ENCODE measurements around the gene C1orf116. TPM values are rescaled to one million over a fixed set of nuclear protein-coding genes. Genes with fewer than 3 reads are reported as not detected.

Gene C1orf116
- total RNA-seq, 2 donors from 2014 or later: 0.14 to 1.3 TPM

GRCh38 chr1:207015791-207016190 lies 16.8 kb downstream of the C1orf116 start:
- ATAC-seq (ENCODE audit: insufficient number of reproducible peaks, low FRiP score, low read depth) (no peak), DNase-seq (ENCODE audit: low spot score) (no peak)
- Histone ChIP-seq H3K27ac (no peak overlapping the region), H3K4me1 (ENCODE audit: control insufficient read depth in 1 of 2, low read depth in 2 of 2) (peaks cover 0 to 10% of the 10 kb centered on the region in 2 donors), H3K27me3 (replicated peaks; ENCODE audit: insufficient read depth) (no peaks in the 10 kb centered on the region), H3K36me3 (no peaks in the 10 kb centered on the region), H3K4me3 (no peak overlapping the region), H3K9me3 (no peaks in the 10 kb centered on the region)
- no peak for TF ChIP-seq CTCF (IDR thresholded peaks at IDR 0.05)

GRCh38 chr1:207014728-207015127 lies 17.8 kb downstream of the C1orf116 start:
- no peaks in the 10 kb centered on the region for H3K27me3 ChIP-seq (replicated peaks; ENCODE audit: insufficient read depth)
- H3K4me3 ChIP-seq: no peak overlapping the region
- H3K9me3 ChIP-seq: no peaks in the 10 kb centered on the region
- no peak for DNase-seq (ENCODE audit: low spot score)
- ATAC-seq (ENCODE audit: insufficient number of reproducible peaks, low FRiP score, low read depth): no peak
- H3K36me3 ChIP-seq: no peaks in the 10 kb centered on the region
- TF ChIP-seq CTCF (IDR thresholded peaks at IDR 0.05): no peak
- no peak overlapping the region for H3K27ac ChIP-seq
- peaks cover 0 to 10% of the 10 kb centered on the region in 2 donors for H3K4me1 ChIP-seq (ENCODE audit: control insufficient read depth in 1 of 2, low read depth in 2 of 2)

GRCh38 chr1:207013321-207014085 lies 19.1 kb downstream of the C1orf116 start:
- DNase-seq (ENCODE audit: low spot score) (no peak), ATAC-seq (ENCODE audit: insufficient number of reproducible peaks, low FRiP score, low read depth) (no peak)
- no peak overlapping the region for H3K27ac ChIP-seq
- no peak overlapping the region for H3K4me3 ChIP-seq
- no peak for TF ChIP-seq CTCF (IDR thresholded peaks at IDR 0.05)
- no peaks in the 10 kb centered on the region for H3K9me3 ChIP-seq
- no peaks in the 10 kb centered on the region for H3K27me3 ChIP-seq (replicated peaks; ENCODE audit: insufficient read depth)
- H3K36me3 ChIP-seq: no peaks in the 10 kb centered on the region
- peaks cover 0 to 9% of the 10 kb centered on the region in 2 donors for H3K4me1 ChIP-seq (ENCODE audit: control insufficient read depth in 1 of 2, low read depth in 2 of 2)

GRCh38 chr1:207010726-207011125 lies 21.8 kb downstream of the C1orf116 start:
- Histone ChIP-seq H3K36me3 (no peaks in the 10 kb centered on the region), H3K9me3 (no peaks in the 10 kb centered on the region), H3K4me3 (no peak overlapping the region), H3K27ac (no peak overlapping the region), H3K4me1 (ENCODE audit: control insufficient read depth in 1 of 2, low read depth in 2 of 2) (no peaks in the 10 kb centered on the region), H3K27me3 (replicated peaks; ENCODE audit: insufficient read depth) (no peaks in the 10 kb centered on the region)
- ATAC-seq (ENCODE audit: insufficient number of reproducible peaks, low FRiP score, low read depth): no peak
- TF ChIP-seq CTCF (IDR thresholded peaks at IDR 0.05): no peak
- no peak for DNase-seq (ENCODE audit: low spot score)

- H3K27me3 ChIP-seq (replicated peaks; ENCODE audit: insufficient read depth): no peaks in the 10 kb centered on the region
- TF ChIP-seq CTCF (IDR thresholded peaks at IDR 0.05): no peak
- DNase-seq (ENCODE audit: low spot score) (no peak), ATAC-seq (ENCODE audit: insufficient number of reproducible peaks, low FRiP score, low read depth) (no peak)
- no peaks in the 10 kb centered on the region for H3K9me3 ChIP-seq
- H3K4me3 ChIP-seq: no peak overlapping the region
- H3K36me3 ChIP-seq: no peaks in the 10 kb centered on the region
- no peak overlapping the region for H3K27ac ChIP-seq
- H3K4me1 ChIP-seq (ENCODE audit: control insufficient read depth in 1 of 2, low read depth in 2 of 2): no peaks in the 10 kb centered on the region
These were observed 22.6 kb downstream of the C1orf116 start for GRCh38 chr1:207009945-207010344.
